H1 (cell line): ENCODE results near the gene FEM1C. TPM values are rescaled to one million over a fixed set of nuclear protein-coding genes. Genes with fewer than 3 reads are reported as not detected.

ENCODE experiments used
- CTCF ChIA-PET: fragments of 300-600 bp; sonication (Branson Sonifier 250); formaldehyde crosslinking; loops from one replicate; lab custom pipeline; 2021; ENCODE audit not compliant: partially characterized antibody; lab: Charles Lee
- POLR2A ChIA-PET: fragments of 300-600 bp; sonication (Branson Sonifier 250); formaldehyde crosslinking; loops from one replicate; lab custom pipeline; 2021; ENCODE audit warnings: inconsistent platforms; ENCODE audit not compliant: partially characterized antibody; lab: Charles Lee
- DNase-seq, 2 experiments: peaks; one replicate each; pipeline versions ENCODE4 v3.0.0 to v3.0.0-alpha.2; 2010 to 2022; ENCODE audit warnings: low spot score in 2 of 2, low read depth in 1 of 2, mixed read lengths in 1 of 2
- FAIRE-seq: peaks from 2 replicates; lab custom pipeline; 2011; peaks lifted over from hg19 to GRCh38; lab: Jason Lieb, UNC
- H2AFZ ChIP-seq: 2 replicates; pipeline ENCODE4 v1.8.1; 2012; ENCODE audit warnings: low read length, inconsistent platforms
- H2AK5ac ChIP-seq: 2 replicates; pipeline ENCODE4 v1.6.1; 2013; ENCODE audit warnings: low read depth, low read length
- H2BK120ac ChIP-seq: replicated peaks from 2 replicates; pipeline ENCODE3; 2013; ENCODE audit warnings: low read depth, low read length, inconsistent platforms
- H2BK12ac ChIP-seq: 2 replicates; pipeline ENCODE4 v1.6.1; 2013; ENCODE audit warnings: low read depth, low read length
- H2BK15ac ChIP-seq: 2 replicates; pipeline ENCODE4 v1.6.1; 2013; ENCODE audit warnings: low read length
- H2BK20ac ChIP-seq: 2 replicates; pipeline ENCODE4 v1.6.1; 2013; ENCODE audit warnings: low read length
- H2BK5ac ChIP-seq: 2 replicates; pipeline ENCODE4 v1.6.1; 2013; ENCODE audit warnings: low read depth, low read length
- H3K14ac ChIP-seq: 2 replicates; pipeline ENCODE4 v1.6.1; 2013; ENCODE audit warnings: inconsistent platforms; ENCODE audit not compliant: insufficient read length
- H3K18ac ChIP-seq: 2 replicates; pipeline ENCODE4 v1.6.1; 2013; ENCODE audit warnings: low read length; ENCODE audit errors: extremely low read depth
- H3K23ac ChIP-seq: 2 replicates; pipeline ENCODE4 v1.6.1; 2013; ENCODE audit warnings: inconsistent platforms; ENCODE audit not compliant: insufficient read length
- H3K23me2 ChIP-seq: 2 replicates; pipeline ENCODE4 v1.6.1; 2013; ENCODE audit warnings: low read depth, low read length
- H3K27ac ChIP-seq: 2 replicates; pipeline ENCODE4 v1.6.1; 2011; ENCODE audit warnings: low read depth, low read length, inconsistent platforms
- H3K27me3 ChIP-seq, 4 experiments: replicated peaks in 1 of 4; 1 replicate in 1 of 4; 2 replicates in 3 of 4; pipeline versions ENCODE4 v1.6.1 to v1.8.1; 2011 to 2013; ENCODE audit warnings: low read length in 3 of 4, mild to moderate bottlenecking in 3 of 4, inconsistent platforms in 2 of 4, mixed read lengths in 2 of 4, moderate library complexity in 1 of 4; ENCODE audit not compliant: control insufficient read depth in 3 of 4, insufficient read depth in 3 of 4; ENCODE audit errors: extremely low read depth in 1 of 4
- H3K36me3 ChIP-seq, 4 experiments: 2 replicates each; pipeline versions ENCODE4 v1.6.1 to v1.8.1; 2011 to 2013; ENCODE audit warnings: mild to moderate bottlenecking in 4 of 4, low read length in 3 of 4, moderate library complexity in 2 of 4, control low read depth in 1 of 4, inconsistent platforms in 1 of 4; ENCODE audit not compliant: insufficient read depth in 4 of 4, control insufficient read depth in 2 of 4
- H3K4ac ChIP-seq: replicated peaks from 2 replicates; pipeline ENCODE3; 2013; ENCODE audit warnings: low read length, low read depth, mixed read lengths, inconsistent platforms; ENCODE audit not compliant: insufficient read length
- H3K4me1 ChIP-seq, 4 experiments: replicated peaks in 1 of 4; 1 replicate in 1 of 4; 2 replicates in 3 of 4; pipeline versions ENCODE4 v1.6.1 to v1.8.1; 2011 to 2013; ENCODE audit warnings: low read length in 3 of 4, inconsistent platforms in 2 of 4, mixed read lengths in 1 of 4; ENCODE audit not compliant: insufficient read depth in 4 of 4, control insufficient read depth in 3 of 4
- H3K4me2 ChIP-seq, 2 experiments: 2 replicates each; pipeline versions ENCODE4 v1.6.1 to v1.8.1; 2011 to 2013; ENCODE audit warnings: low read depth in 2 of 2, low read length in 2 of 2, control low read depth in 1 of 2, inconsistent platforms in 1 of 2, mild to moderate bottlenecking in 1 of 2; ENCODE audit not compliant: insufficient read depth in 1 of 2
- H3K4me3 ChIP-seq, 4 experiments: fragments of 200-600, 300-600 bp in 1 of 4; sonication (generic), shearing (Covaris generic), sonication (Bioruptor Twin) in 1 of 4; 2 replicates each; pipeline versions ENCODE4 v1.5.1 to v1.8.1; 2011 to 2016; ENCODE audit warnings: low read length in 4 of 4, low read depth in 3 of 4, control low read depth in 2 of 4, inconsistent platforms in 2 of 4, mild to moderate bottlenecking in 2 of 4, mixed read lengths in 1 of 4, moderate library complexity in 1 of 4; ENCODE audit not compliant: insufficient read depth in 2 of 4; ENCODE audit errors: extremely low read depth in 1 of 4
- H3K56ac ChIP-seq: replicated peaks from 2 replicates; pipeline ENCODE3; 2013; ENCODE audit warnings: low read depth, mild to moderate bottlenecking, mixed read lengths, low read length, inconsistent platforms; ENCODE audit not compliant: insufficient read length
- H3K79me1 ChIP-seq: 2 replicates; pipeline ENCODE4 v1.6.1; 2013; ENCODE audit warnings: low read depth, low read length, control low read depth
- H3K79me2 ChIP-seq, 2 experiments: 2 replicates each; pipeline versions ENCODE4 v1.6.1 to v1.8.1; 2012 to 2013; ENCODE audit warnings: low read length in 2 of 2, mild to moderate bottlenecking in 2 of 2, inconsistent platforms in 1 of 2; ENCODE audit not compliant: insufficient read depth in 2 of 2, control insufficient read depth in 1 of 2
- H3K9ac ChIP-seq, 4 experiments: replicated peaks in 1 of 4; 1 replicate in 1 of 4; 2 replicates in 3 of 4; pipeline versions ENCODE4 v1.6.1 to v1.8.1; 2011 to 2013; ENCODE audit warnings: low read depth in 3 of 4, low read length in 3 of 4, control low read depth in 2 of 4, mild to moderate bottlenecking in 2 of 4, moderate library complexity in 2 of 4, inconsistent platforms in 1 of 4; ENCODE audit errors: extremely low read depth in 1 of 4
- H3K9me3 ChIP-seq, 2 experiments: 2 replicates each; pipeline versions ENCODE4 v1.6.1 to v1.8.1; 2012 to 2013; ENCODE audit warnings: mild to moderate bottlenecking in 2 of 2, moderate library complexity in 2 of 2, control low read depth in 1 of 2, inconsistent platforms in 1 of 2, low read depth in 1 of 2, low read length in 1 of 2, mixed read lengths in 1 of 2; ENCODE audit not compliant: insufficient read depth in 2 of 2
- H4K20me1 ChIP-seq, 2 experiments: replicated peaks in 1 of 2; 2 replicates each; pipeline versions ENCODE3 to v1.8.1; 2011 to 2013; ENCODE audit warnings: inconsistent platforms in 2 of 2, low read length in 2 of 2, mild to moderate bottlenecking in 1 of 2; ENCODE audit not compliant: insufficient read depth in 2 of 2, control insufficient read depth in 1 of 2
- H4K5ac ChIP-seq: 2 replicates; pipeline ENCODE4 v1.6.1; 2013; ENCODE audit warnings: low read length, low read depth, mixed read lengths, inconsistent platforms; ENCODE audit not compliant: insufficient read length
- H4K8ac ChIP-seq: 2 replicates; pipeline ENCODE4 v1.8.0; 2013; ENCODE audit warnings: mild to moderate bottlenecking, moderate library complexity, low read length, inconsistent platforms; ENCODE audit not compliant: insufficient read depth; ENCODE audit errors: extremely low read depth
- H4K91ac ChIP-seq: replicated peaks from 2 replicates; pipeline ENCODE3; 2013; ENCODE audit warnings: low read length, mixed read lengths, inconsistent platforms; ENCODE audit not compliant: insufficient read length
- CEBPB ChIP-seq: IDR thresholded peaks from 2 replicates; pipeline ENCODE4 v1.6.1; 2012; ENCODE audit warnings: low read depth, low read length
- CHD1 ChIP-seq: IDR thresholded peaks from 2 replicates; pipeline ENCODE4 v1.6.1; 2012; ENCODE audit warnings: low read depth, low read length, improper control_type of control experiment
- CREB1 ChIP-seq: IDR thresholded peaks from 2 replicates; pipeline ENCODE4 v1.6.1; 2012; ENCODE audit warnings: inconsistent platforms
- HDAC6 ChIP-seq: IDR thresholded peaks from one replicate; pipeline ENCODE4 v1.7.1; 2012; ENCODE audit warnings: low read depth, mild to moderate bottlenecking, inconsistent platforms, low read length, moderate library complexity
- JUND ChIP-seq: IDR thresholded peaks from 2 replicates; pipeline ENCODE4 v1.6.1; 2011; ENCODE audit warnings: mild to moderate bottlenecking, improper control_type of control experiment, low read length
- RFX5 ChIP-seq: IDR thresholded peaks from 2 replicates; pipeline ENCODE4 v1.6.1; 2011; ENCODE audit warnings: low read depth, low read length, improper control_type of control experiment, borderline replicate concordance
- SIRT6 ChIP-seq: IDR thresholded peaks from one replicate; pipeline ENCODE4 v1.7.1; 2012; ENCODE audit warnings: low read length, inconsistent platforms
- TBP ChIP-seq: IDR thresholded peaks from 2 replicates; pipeline ENCODE4 v1.6.1; 2011; ENCODE audit warnings: low read depth, low read length, improper control_type of control experiment
- YY1 ChIP-seq: IDR thresholded peaks from 2 replicates; pipeline ENCODE4 v1.6.1; 2011; ENCODE audit warnings: low read depth, mild to moderate bottlenecking, low read length
- WGBS, 2 experiments: shearing (Covaris generic) in 1 of 2; methylation state at CpG; one replicate each; pipeline versions ENCODE4 v1.1.6 to v1.1.7; 2013 to 2015; ENCODE audit warnings: low lambda C conversion rate in 2 of 2, mixed read lengths in 2 of 2, inconsistent platforms in 1 of 2, low coverage in 1 of 2, missing lambda C conversion rate in 1 of 2; ENCODE audit not compliant: insufficient replicate concordance in 2 of 2, insufficient coverage in 1 of 2, insufficient read length in 1 of 2; ENCODE audit errors: extremely low coverage in 1 of 2, missing lambda C conversion rate in 1 of 2; 5-methylcytosine and 5-hydroxymethylcytosine counted together
- polyA plus RNA-seq, 7 experiments: library from polyadenylated mRNA; depleted of rRNA in 3 of 7; stranded (reverse) in 5 of 7; unstranded in 2 of 7; fragments of >200 nt in 5 of 7; fragments of 200-250 nt in 2 of 7; gene quantifications; 1 replicate in 5 of 7; 2 replicates in 1 of 7; 4 replicates in 1 of 7; pipeline versions ENCODE4 v1.2.1 to v1.2.3, GENCODE V29; 2011 to 2013; ENCODE audit warnings: missing spikeins in 2 of 7, mixed read lengths in 2 of 7
- total RNA-seq: library from RNA; stranded (reverse); fragmentation: NEBNext Ultra II Directional; extraction: Animal tissue kit (Norgen Biotek cat#: 25700); gene quantifications from 2 replicates; pipeline ENCODE4 v1.2.1, GENCODE V29; 2021
- TF ChIP-seq, protein P1 (sequence below): IDR thresholded peaks from 2 replicates; pipeline ENCODE4 v1.6.1; 2011; ENCODE audit warnings: low read length, improper control_type of control experiment
- TF ChIP-seq, protein P2 (sequence below): IDR thresholded peaks from 2 replicates; pipeline ENCODE4 v1.6.1; 2012; ENCODE audit warnings: low read length, inconsistent platforms

FEM1C gene
- total and polyA plus RNA-seq, 2 of the 8 experiments (the other 6 are each of a cell fraction or from before 2014, with no cell fraction given) = 4.4 to 17.7 TPM

DNA sequence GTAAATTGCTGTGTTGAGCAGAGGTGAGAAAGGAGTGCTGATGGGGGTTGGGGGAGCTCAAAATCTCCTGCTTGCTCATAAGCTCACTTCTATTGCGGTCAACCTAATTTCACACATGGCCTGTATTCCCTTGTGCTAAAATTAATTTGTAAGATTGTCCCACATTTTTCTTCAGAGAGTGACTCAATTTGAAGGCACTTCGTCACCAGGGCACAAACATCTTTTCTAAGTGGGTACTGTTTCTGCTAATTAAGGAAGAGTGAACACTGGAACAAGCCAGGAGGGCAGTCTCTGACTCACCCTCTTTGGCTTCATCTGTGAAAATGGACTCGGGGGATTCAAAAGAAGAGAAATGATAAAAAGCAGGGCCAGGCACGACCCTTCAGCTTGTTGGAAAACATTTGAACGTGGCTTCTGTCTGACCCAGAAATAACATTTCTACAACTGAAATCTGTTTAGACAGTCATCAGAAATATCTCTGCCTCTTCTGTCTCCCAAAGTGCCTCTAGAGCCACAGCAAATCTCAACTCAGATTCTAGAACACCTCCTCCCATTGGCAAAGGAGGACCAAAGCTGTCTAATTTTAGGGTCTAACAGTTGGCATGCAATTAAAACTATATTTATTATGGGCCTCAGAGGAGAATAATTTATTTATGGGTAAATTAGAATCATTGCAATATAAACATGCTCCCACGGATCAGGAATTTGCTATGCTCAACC is 49.8 kb downstream of the FEM1C start:
- H4K20me1 ChIP-seq = no peaks in the 10 kb centered on the region
- no peak overlapping the region for H2BK120ac ChIP-seq
- no peak overlapping the region for H3K9ac ChIP-seq
- WGBS, 2 experiments = 90% methylated on average over 6 of the region's 6 CpGs; no CpG with 5 or more reads in 1 of the 2 experiments
- no peak overlapping the region for H2BK5ac ChIP-seq
- H3K9me3 ChIP-seq = no peaks in the 10 kb centered on the region
- no peak overlapping the region for H3K4me3 ChIP-seq
- peaks cover 0 to 6% (median 1%) of the 10 kb centered on the region in 4 experiments; a peak in 3 of 7 replicates for H3K4me1 ChIP-seq
- peak overlapping the region; percentile 36; the same call in 1 of the 2 replicates for H2AFZ ChIP-seq
- FAIRE-seq (no peak), DNase-seq (no peak)
- H2BK20ac ChIP-seq = no peak overlapping the region
- no peak overlapping the region for H3K4ac ChIP-seq
- no peak overlapping the region for H3K27ac ChIP-seq
- H3K79me2 ChIP-seq = no peaks in the 10 kb centered on the region
- H2AK5ac ChIP-seq = no peak overlapping the region
- H2BK12ac ChIP-seq = no peak overlapping the region
- no peak overlapping the region for H4K91ac ChIP-seq
- no peaks in the 10 kb centered on the region for H3K27me3 ChIP-seq
- no peaks in the 10 kb centered on the region for H3K36me3 ChIP-seq
- H4K5ac ChIP-seq = no peak overlapping the region
- no peak overlapping the region for H2BK15ac ChIP-seq
- H3K18ac ChIP-seq = no peak overlapping the region
- ChIA-PET CTCF (interaction anchor here (1.2 to 3.2 kb wide), 2 partner anchors 14 to 39 kb away, joined by 3 to 9 read pairs; no protein-coding TSS in a partner anchor), POLR2A (no interaction called here)
- H3K14ac ChIP-seq = no peak overlapping the region
- no peak overlapping the region for H4K8ac ChIP-seq
- no peaks in the 10 kb centered on the region for H3K79me1 ChIP-seq
- no peaks in the 10 kb centered on the region for H3K23me2 ChIP-seq
- no peak overlapping the region for H3K4me2 ChIP-seq
- H3K56ac ChIP-seq = no peak overlapping the region
- no peak overlapping the region for H3K23ac ChIP-seq
- TF ChIP-seq CHD1 = no peak
- TF ChIP-seq CEBPB = no peak
- no peak for TF ChIP-seq YY1
- TF ChIP-seq, protein P1, sequence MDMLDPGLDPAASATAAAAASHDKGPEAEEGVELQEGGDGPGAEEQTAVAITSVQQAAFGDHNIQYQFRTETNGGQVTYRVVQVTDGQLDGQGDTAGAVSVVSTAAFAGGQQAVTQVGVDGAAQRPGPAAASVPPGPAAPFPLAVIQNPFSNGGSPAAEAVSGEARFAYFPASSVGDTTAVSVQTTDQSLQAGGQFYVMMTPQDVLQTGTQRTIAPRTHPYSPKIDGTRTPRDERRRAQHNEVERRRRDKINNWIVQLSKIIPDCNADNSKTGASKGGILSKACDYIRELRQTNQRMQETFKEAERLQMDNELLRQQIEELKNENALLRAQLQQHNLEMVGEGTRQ = no peak
- no peak for TF ChIP-seq SIRT6
- no peak for TF ChIP-seq HDAC6
- TF ChIP-seq RFX5 = no peak
- TF ChIP-seq TBP = no peak
- no peak for TF ChIP-seq JUND
- TF ChIP-seq, protein P2, sequence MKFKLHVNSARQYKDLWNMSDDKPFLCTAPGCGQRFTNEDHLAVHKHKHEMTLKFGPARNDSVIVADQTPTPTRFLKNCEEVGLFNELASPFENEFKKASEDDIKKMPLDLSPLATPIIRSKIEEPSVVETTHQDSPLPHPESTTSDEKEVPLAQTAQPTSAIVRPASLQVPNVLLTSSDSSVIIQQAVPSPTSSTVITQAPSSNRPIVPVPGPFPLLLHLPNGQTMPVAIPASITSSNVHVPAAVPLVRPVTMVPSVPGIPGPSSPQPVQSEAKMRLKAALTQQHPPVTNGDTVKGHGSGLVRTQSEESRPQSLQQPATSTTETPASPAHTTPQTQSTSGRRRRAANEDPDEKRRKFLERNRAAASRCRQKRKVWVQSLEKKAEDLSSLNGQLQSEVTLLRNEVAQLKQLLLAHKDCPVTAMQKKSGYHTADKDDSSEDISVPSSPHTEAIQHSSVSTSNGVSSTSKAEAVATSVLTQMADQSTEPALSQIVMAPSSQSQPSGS = no peak
- no peak for TF ChIP-seq CREB1
